HG02981 (cell line): ENCODE measurements around the gene TK2.
A peak's percentile ranks its signal among the peaks of the same experiment; 100 is the strongest.
"Not testable (repeated sequence)": the region's sequence is repeated elsewhere in the genome, so short reads cannot be mapped to it uniquely, and the experiment has no call there.

Experiments
- ATAC-seq: cut with Tn5 transposase; IDR thresholded peaks from one replicate; pipeline ENCODE4 v1.9.1; 2021; ENCODE audit warnings: mild to moderate bottlenecking, moderate library complexity; ENCODE audit not compliant: unreplicated experiment

Gene TK2

GRCh38 chr16:66521252-66521713 is 28.6 kb downstream of the TK2 start:
- ATAC-seq, result no peak

- ATAC-seq, result no peak
Observed at GRCh38 chr16:66520406-66521170, 29.3 kb downstream of the TK2 start.

- no peak for ATAC-seq
Observed at GRCh38 chr16:66519482-66520373, 30.2 kb downstream of the TK2 start.

GRCh38 chr16:66517586-66518263 is 32.2 kb downstream of the TK2 start:
- ATAC-seq, result no peak

- ATAC-seq, result peak; percentile 98
Observed at GRCh38 chr16:66516808-66517585, 32.9 kb downstream of the TK2 start.

GRCh38 chr16:66516509-66516807 is 33.5 kb downstream of the TK2 start:
- peak; percentile 12 for ATAC-seq

GRCh38 chr16:66515596-66516508 is 34.1 kb downstream of the TK2 start:
- no peak for ATAC-seq

- not testable (repeated sequence) for ATAC-seq
Observed at GRCh38 chr16:66514980-66515595, 34.8 kb downstream of the TK2 start.

GRCh38 chr16:66514391-66514790 is 35.5 kb downstream of the TK2 start:
- not testable (repeated sequence) for ATAC-seq

GRCh38 chr16:66513111-66513723 is 36.7 kb downstream of the TK2 start:
- no peak for ATAC-seq

GRCh38 chr16:66512272-66513110 is 37.4 kb downstream of the TK2 start:
- no peak for ATAC-seq

- ATAC-seq, result no peak
Observed at GRCh38 chr16:66511602-66512271, 38.2 kb downstream of the TK2 start.

- no peak for ATAC-seq
Observed at GRCh38 chr16:66510711-66511601, 39.0 kb downstream of the TK2 start.

GRCh38 chr16:66510298-66510697 is 39.6 kb downstream of the TK2 start:
- no peak for ATAC-seq

- ATAC-seq, result no peak
Observed at GRCh38 chr16:66509576-66509975, 40.3 kb downstream of the TK2 start.

GRCh38 chr16:66508914-66509496 is 40.9 kb downstream of the TK2 start:
- ATAC-seq, result no peak
